Thymus (tissue), 11 donors: ENCODE results near the gene TMCO4. TPM values are rescaled to one million over a fixed set of nuclear protein-coding genes. Genes with fewer than 3 reads are reported as not detected.

Experiments
- DNase-seq, 9 donors: peaks; one replicate each; pipeline ENCODE4 v3.0.0-alpha.2; 2013; ENCODE audit warnings: low spot score in 9 of 9, low read depth in 6 of 9, missing footprints in 1 of 9
- H3K27ac ChIP-seq, 2 donors: one replicate each; pipeline ENCODE4 v1.5.1; 2013; ENCODE audit warnings: control low read depth in 1 of 2, low read depth in 1 of 2, low read length in 1 of 2, mild to moderate bottlenecking in 1 of 2, moderate library complexity in 1 of 2
- H3K27me3 ChIP-seq, 2 donors: one replicate each; pipeline ENCODE4 v1.5.1; 2013; ENCODE audit warnings: low read length in 1 of 2; ENCODE audit not compliant: control insufficient read depth in 2 of 2, insufficient read depth in 1 of 2
- H3K36me3 ChIP-seq, 2 donors: one replicate each; pipeline ENCODE4 v1.5.1; 2013; ENCODE audit warnings: low read length in 1 of 2, mild to moderate bottlenecking in 1 of 2, moderate library complexity in 1 of 2; ENCODE audit not compliant: control insufficient read depth in 2 of 2, insufficient read depth in 2 of 2
- H3K4me1 ChIP-seq, 2 donors: one replicate each; pipeline ENCODE4 v1.5.1; 2013; ENCODE audit warnings: low read length in 2 of 2; ENCODE audit not compliant: control insufficient read depth in 2 of 2, insufficient read depth in 2 of 2
- H3K4me3 ChIP-seq, 2 donors: one replicate each; pipeline ENCODE4 v1.5.1; 2013; ENCODE audit warnings: low read length in 2 of 2, control low read depth in 1 of 2, mild to moderate bottlenecking in 1 of 2
- H3K9me3 ChIP-seq, 2 donors: one replicate each; pipeline ENCODE4 v1.5.1; 2013; ENCODE audit warnings: low read length in 1 of 2, mild to moderate bottlenecking in 1 of 2; ENCODE audit not compliant: control insufficient read depth in 2 of 2, insufficient read depth in 1 of 2
- WGBS: extraction: QIAGEN DNeasy Blood & Tissue Kit; methylation state at CpG from one replicate; pipeline ENCODE4 v1.1.7; 2013; 5-methylcytosine and 5-hydroxymethylcytosine counted together
- polyA plus RNA-seq: library from polyadenylated mRNA; stranded (reverse); fragments of 200-250 nt; gene quantifications from one replicate; pipeline ENCODE4 v1.2.3, GENCODE V29; 2013
- total RNA-seq: library from RNA; stranded (reverse); fragments of 120-200 nt; gene quantifications from one replicate; pipeline ENCODE4 v1.2.4, GENCODE V29; 2013
- donor health status: healthy.

The TMCO4 gene
- total and polyA plus RNA-seq, 2 donors: 6.0 to 11.5 TPM

DNA sequence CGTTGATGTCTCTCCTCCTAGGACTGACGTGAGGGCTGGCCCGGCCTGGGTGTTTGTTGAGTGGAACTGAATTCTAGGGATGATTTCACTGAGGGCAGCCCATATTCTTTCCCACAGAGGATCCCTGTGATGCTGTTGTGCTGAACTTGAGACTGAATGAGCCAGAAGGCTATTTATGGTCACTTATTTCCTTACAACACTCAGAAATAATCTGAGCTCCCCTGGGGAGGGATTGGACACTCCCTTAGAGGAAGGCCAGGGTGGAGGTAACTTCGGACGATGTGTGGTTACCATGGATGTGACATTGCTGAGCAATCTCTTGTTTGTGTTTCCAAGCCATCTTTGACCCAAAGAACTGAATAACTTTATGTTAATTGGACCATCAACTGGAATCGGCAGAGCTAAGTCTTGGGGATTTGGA lies 5.1 kb upstream of the TMCO4 start:
- Histone ChIP-seq H3K27ac (no peak overlapping the region), H3K4me3 (no peak overlapping the region), H3K36me3 (no peaks in the 10 kb centered on the region), H3K4me1 (peaks cover 0 to 5% of the 10 kb centered on the region in 2 donors), H3K9me3 (no peaks in the 10 kb centered on the region), H3K27me3 (peaks cover 0 to 9% of the 10 kb centered on the region in 2 donors)
- DNase-seq: no peak
- 96% methylated on average over 6 of the region's 6 CpGs for WGBS

DNA sequence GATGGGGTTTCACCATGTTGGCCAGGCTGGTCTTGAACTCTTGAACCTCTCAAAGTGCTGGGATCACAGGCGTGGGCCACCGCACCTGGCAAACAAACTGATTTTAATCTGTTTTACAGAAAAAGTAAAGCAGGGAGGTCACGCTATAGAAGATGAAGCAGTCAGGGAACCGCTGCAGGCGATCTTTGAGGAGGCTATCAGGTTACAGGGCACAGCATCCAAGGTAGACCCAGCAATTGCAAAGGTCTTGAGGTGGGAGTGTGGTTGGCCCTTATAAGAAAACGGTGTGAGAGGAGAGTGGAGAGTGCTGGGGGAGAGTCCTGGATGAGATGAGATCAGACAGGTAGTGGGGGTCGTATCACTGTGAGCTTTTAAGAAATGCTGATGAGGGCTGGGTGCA lies 2.6 kb upstream of the TMCO4 start:
- H3K4me1 ChIP-seq: peaks cover 5 to 12% of the 10 kb centered on the region in 2 donors
- 87% methylated on average over 7 of the region's 7 CpGs for WGBS

DNA sequence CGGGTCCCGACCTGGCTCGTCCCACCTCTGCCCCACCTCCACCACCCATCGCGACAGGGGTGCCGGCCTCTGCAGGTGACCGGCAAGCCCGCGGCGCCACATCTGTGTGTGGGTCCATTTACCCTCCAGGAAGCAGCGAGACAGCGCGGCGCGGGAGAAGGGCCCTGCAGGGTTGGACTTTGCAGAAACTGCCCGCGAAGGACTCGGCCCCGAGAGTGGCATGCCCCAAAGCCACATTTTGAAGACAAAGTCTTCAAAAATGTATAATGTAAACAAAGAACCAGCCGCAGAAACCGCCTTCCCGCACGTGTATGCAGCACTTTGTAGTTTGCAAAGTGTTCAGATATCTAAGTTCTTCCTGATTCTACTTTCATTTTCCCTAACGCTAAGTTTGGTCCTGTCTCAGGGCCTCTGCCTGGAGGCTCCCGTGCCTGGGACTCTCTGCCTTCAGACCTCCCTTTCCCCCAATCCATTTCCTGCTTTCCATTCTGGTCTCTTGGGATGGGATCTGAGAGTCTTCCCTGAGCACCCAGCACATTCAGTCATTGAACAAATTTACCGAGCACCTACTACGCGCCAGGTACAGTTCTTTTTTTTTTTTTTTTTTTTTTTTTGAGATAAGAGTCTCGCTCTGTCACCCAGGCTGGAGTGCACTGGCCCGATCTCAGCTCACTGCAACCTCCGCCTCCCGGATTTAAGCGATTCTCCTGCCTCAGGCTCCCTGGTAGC lies 524 bp upstream of the TMCO4 start:
- Histone ChIP-seq H3K9me3 (no peaks in the 10 kb centered on the region), H3K27me3 (peaks cover 0 to 9% of the 10 kb centered on the region in 2 donors), H3K4me1 (peaks cover 5 to 12% of the 10 kb centered on the region in 2 donors), H3K4me3 (peak overlapping the region; percentile 55 to 85), H3K27ac (peak overlapping the region; percentile 37 to 84), H3K36me3 (no peaks in the 10 kb centered on the region)
- peak; percentile 19 to 72 (median 37) for DNase-seq
- WGBS: 22% methylated on average over 33 of the region's 33 CpGs

More for the DNA sequence above, 2.6 kb upstream of the TMCO4 start:
- DNase-seq: no peak
- H3K27ac ChIP-seq: no peak overlapping the region
- H3K27me3 ChIP-seq: peaks cover 0 to 9% of the 10 kb centered on the region in 2 donors
- no peaks in the 10 kb centered on the region for H3K9me3 ChIP-seq
- no peak overlapping the region for H3K4me3 ChIP-seq
- H3K36me3 ChIP-seq: no peaks in the 10 kb centered on the region

DNA sequence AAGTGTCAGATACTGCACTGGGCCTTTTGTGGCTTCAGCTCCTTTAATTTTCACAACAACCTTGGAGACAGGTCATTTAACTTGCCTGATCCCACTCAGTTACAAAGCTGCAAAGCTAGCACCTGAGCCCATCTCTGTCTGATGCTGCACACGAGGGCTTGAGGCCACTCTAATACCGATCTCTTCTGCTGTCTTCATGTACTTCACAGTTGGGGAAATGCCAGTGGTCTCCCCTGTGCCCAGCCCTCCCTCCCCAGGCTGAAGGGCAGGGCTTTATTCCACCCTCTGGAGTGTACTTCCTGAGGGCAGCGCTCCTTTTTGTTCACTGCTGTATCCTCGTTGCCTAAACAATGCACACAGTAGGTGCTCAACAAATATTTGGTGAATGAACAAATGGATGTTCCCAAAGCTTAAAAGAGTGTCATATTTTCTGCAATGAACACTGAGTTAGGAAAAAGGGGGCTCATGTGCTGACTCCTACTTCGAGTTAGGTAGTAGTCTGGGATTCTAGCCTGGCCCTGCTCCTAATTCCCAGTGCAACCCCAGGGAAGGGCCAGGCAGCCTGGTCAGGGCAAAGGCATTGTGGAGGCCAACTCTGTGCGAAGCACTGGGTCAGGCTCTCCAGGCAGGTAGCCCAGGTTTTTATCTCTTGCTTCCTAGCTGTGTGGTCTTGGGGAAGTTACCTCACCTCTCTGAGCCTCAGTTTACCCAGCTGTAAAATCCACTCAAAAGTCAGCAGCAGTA lies 1.1 kb downstream of the TMCO4 start:
- H3K4me1 ChIP-seq: peaks cover 5 to 12% of the 10 kb centered on the region in 2 donors
- no peaks in the 10 kb centered on the region for H3K36me3 ChIP-seq
- peak overlapping the region in 1 of 2 donors; percentile 85 for H3K4me3 ChIP-seq
- DNase-seq: no peak
- no peak overlapping the region for H3K27ac ChIP-seq
- 77% methylated on average over 6 of the region's 6 CpGs for WGBS
- H3K27me3 ChIP-seq: peaks cover 0 to 9% of the 10 kb centered on the region in 2 donors
- H3K9me3 ChIP-seq: no peaks in the 10 kb centered on the region

DNA sequence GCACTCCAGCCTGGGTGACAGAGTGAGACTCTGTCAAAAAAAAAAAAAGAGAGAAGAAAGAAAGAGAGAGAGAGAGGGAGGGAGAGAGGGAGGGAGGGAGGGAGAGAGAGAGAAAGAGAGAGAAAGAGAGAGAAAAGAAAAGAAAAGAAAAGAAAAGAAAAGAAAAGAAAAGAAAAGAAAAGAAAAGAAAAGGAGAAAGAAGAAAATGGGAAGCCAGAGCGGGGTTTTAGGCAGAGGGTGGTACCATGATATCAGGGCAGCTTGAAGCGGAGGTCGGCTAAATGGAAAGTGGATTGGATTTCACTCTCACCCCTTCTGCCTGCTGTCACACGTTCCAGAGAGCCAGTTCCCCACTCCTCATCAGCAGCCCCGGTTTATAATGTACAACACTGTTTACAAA lies 1.9 kb downstream of the TMCO4 start:
- WGBS: 94% methylated on average over 5 of the region's 5 CpGs
- Histone ChIP-seq H3K27me3 (peaks cover 0 to 9% of the 10 kb centered on the region in 2 donors), H3K4me1 (peaks cover 5 to 12% of the 10 kb centered on the region in 2 donors), H3K36me3 (no peaks in the 10 kb centered on the region), H3K4me3 (no peak overlapping the region), H3K9me3 (no peaks in the 10 kb centered on the region), H3K27ac (no peak overlapping the region)
- DNase-seq: no peak

DNA sequence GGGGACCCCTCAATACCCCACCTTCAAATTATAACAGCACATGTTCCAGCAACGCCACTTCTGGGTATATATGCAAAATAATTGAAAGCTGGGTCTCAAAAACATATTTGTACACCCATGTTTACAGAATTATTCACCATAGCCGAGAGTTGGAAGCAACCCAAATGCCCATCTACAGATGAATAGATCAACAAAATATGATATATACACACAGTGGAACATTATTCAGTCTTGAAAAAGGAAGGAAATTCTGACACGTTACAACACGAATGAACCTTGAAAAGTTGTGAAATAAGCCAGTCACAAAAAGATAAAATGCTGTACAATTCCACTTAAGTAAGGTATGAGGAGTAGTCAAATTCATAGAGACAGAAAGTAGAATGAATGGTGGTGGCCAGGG lies 5.1 kb downstream of the TMCO4 start:
- H3K27ac ChIP-seq: no peak overlapping the region
- whole genome bisulfite sequencing: 97% methylated on average over 4 of the region's 4 CpGs

DNA sequence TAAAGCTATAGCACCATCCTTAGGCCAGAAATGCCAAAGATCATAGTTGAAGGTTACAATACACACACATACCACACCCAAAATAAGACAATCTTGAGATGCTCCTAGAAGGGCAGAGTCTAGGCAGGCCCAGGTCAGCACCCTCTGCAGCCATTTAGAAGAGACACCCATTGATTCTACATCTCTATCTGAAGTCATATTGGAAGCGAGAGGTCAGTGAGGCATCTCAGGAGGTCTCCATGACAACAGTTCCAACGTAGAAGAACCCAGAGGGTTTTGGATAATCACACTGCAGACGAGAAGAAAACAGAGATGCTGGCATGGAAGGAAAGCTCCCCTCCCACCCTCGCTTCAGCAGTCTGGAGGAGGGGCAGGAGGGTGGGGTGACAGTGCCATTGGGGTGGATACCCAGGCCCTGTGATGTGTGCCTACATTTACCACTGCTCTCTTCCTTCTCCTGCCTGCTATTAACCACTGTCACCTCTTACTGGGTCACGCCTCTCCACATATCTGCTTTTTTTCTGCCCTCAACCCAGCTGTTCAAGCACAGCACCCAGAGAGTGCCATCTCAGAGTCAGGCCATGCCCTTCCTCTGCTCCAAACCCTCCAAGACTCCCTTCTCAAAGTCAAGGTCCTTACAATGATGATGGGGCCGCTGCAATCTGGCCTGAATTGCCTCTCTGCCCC lies 6.2 kb downstream of the TMCO4 start:
- no peaks in the 10 kb centered on the region for H3K4me1 ChIP-seq
- H3K27ac ChIP-seq: no peak overlapping the region
- no peaks in the 10 kb centered on the region for H3K27me3 ChIP-seq
- DNase-seq: no peak
- 91% methylated on average over 6 of the region's 6 CpGs for WGBS
- H3K9me3 ChIP-seq: no peaks in the 10 kb centered on the region
- H3K4me3 ChIP-seq: no peak overlapping the region
- no peaks in the 10 kb centered on the region for H3K36me3 ChIP-seq

More for the DNA sequence above, 5.1 kb downstream of the TMCO4 start:
- H3K36me3 ChIP-seq: no peaks in the 10 kb centered on the region
- peaks cover 5 to 6% of the 10 kb centered on the region in 2 donors for H3K4me1 ChIP-seq
- no peaks in the 10 kb centered on the region for H3K9me3 ChIP-seq
- no peak for DNase-seq
- H3K4me3 ChIP-seq: no peak overlapping the region
- H3K27me3 ChIP-seq: no peaks in the 10 kb centered on the region

DNA sequence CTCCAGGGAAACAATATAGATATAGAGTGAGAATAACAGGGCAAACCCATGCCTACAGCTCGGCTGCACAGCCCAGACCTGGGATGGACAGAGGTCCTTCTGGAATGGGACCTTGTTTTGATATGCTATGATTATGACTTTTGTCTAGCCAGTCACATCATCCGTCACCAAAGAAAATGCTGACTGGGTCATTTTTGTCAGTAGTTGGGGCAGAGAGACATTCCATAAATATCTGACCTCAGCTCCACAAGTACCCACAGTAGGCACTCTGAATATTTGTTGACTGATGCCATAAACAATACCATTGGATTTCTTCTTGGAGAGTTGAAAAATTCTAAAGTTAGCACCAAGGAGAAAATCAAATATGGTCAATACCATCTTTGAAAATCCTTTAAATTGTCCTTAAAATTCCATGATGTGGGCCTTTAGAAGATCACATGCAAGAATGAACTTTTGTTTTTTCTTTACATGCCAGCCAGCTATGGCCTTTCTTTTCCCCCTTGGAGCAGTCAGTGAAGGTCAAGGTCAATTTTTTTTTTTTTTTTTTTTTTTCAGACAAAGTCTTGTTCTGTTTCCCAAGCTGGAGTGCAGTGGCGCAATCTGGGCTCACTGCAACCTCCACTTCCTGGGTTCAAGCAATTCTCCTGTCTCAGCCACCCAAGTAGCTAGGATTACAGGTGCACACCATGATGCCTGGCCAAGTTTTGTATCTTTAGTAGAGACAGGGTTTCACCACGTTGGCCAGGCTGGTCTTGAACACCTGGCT lies 7.3 kb downstream of the TMCO4 start:
- 96% methylated on average over 4 of the region's 4 CpGs for WGBS
- DNase-seq: no peak
- Histone ChIP-seq H3K9me3 (no peaks in the 10 kb centered on the region), H3K4me3 (no peak overlapping the region), H3K27ac (no peak overlapping the region), H3K36me3 (no peaks in the 10 kb centered on the region), H3K27me3 (no peaks in the 10 kb centered on the region), H3K4me1 (no peaks in the 10 kb centered on the region)
